GM18867 (cell line): ENCODE data around the gene LALBA.
"Not testable (repeated sequence)": the region's sequence is repeated elsewhere in the genome, so short reads cannot be mapped to it uniquely, and the experiment has no call there.

Source experiments
- ATAC-seq: cut with Tn5 transposase; IDR thresholded peaks from one replicate; pipeline ENCODE4 v1.9.1; 2021; ENCODE audit warnings: mild to moderate bottlenecking, moderate library complexity; ENCODE audit not compliant: unreplicated experiment

Gene LALBA

DNA sequence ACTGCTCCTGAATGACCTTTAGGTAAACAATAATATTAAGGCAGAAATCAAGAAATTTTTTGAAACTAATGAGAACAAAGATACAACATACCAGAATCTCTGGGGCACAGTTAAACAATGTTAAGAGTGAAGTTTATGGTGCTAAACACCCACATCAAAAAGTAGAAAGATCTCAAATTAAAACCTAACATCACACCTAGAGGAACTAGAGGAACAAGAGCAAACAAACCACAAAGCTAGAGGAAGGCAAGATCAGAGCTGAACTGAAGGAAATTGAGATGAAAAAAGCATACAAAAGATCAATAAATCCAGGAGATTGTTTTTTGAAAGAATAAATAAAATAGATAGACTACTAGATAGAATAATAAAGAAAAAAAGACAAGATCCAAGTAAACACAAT, 37.2 kb downstream of the LALBA start:
- ATAC-seq, result no peak

DNA sequence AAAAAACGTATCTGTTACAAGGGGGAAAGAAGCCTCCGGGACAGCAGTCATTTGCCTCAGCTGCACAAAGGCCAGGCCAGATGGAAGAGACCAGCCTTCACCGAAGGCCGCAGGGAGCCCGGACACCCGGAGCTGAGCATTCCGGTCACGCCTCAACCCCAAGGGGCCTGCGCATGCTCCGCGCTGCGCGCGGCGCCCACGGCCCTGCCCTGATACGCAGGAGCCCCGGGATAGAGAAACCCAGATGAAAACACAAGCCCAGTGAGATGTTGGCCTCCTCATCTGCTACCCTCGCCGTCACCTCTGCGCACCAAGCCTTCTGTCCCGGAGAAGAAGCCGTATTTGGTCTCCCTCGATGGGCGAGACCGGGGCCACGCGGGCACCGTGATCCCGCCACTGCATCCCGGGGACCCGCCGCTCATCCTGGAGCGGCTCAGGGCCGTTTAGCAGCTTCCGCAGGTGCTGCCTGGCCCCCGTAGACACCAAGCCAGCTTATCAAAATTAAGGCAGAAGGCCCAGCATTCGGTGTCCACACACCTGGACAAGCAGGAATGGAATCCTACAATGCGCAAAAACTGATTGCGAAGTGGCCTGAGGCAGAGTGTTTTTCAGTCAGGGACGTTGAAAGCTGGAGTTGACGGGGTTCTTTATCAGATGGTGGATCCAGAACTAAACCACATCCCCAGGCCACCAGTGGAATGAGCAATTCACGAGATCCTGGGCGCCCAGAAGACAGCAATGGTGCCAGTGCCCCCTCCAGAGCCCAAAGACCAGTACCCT, 41.8 kb downstream of the LALBA start:
- no peak for ATAC-seq

DNA sequence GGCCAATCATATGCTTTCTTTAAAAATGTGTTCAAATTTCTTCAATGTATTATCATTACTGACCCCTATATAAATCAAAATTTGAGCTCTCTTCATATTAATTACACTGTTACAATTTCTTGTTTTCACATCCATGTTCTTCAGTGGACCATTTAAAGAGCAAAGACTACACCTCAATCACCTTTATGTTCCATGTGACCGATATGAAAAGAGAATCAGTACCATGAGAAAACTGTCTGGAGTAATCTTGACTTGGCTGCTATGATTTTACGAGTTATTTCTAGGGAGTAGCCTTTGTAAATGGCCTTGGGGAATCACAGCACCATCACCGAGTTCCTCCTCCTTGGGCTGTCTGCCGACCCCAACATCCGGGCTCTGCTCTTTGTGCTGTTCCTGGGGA, 44.5 kb downstream of the LALBA start, which contains the start of gene OR8S1:
Gene OR8S1, plus strand, starts transcription at position 301 of the 400 bp plus-strand sequence. Its CDS starts 0 bp downstream, at position 301.
- no peak for ATAC-seq

DNA sequence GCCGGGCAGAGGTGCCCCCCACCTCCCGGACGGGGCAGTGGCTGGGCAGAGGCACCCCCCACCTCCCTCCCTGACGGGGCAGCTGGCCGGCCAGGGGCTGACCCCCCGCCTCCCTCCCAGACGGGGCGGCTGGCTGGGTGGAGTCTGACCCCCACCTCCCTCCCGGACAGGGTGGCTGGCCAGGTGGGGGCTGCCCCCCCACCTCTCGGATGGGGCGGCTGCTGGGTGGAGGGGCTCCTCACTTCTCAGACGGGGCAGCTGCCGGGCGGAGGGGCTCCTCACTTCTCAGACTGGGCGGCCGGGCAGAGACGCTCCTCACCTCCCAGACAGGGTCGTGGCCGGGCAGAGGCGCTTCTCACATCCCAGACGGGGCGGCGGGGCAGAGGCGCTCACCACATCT, 49.5 kb downstream of the LALBA start:
- ATAC-seq, result not testable (repeated sequence)
